NOMO-1 (cell line): ENCODE data around the gene CDH6.
"Not testable (repeated sequence)": the region's sequence is repeated elsewhere in the genome, so short reads cannot be mapped to it uniquely, and the experiment has no call there.

ENCODE experiments used
- DNase-seq, 2 experiments: peaks; one replicate each; lab custom pipeline; 2025; ENCODE audit not compliant: unreplicated experiment in 2 of 2; lab: John Stamatoyannopoulos, UW

The CDH6 gene

GRCh38 chr5:31322946-31323345, 129.5 kb downstream of the CDH6 start:
- no peak for DNase-seq

GRCh38 chr5:31324842-31325241, 131.4 kb downstream of the CDH6 start:
- no peak for DNase-seq

- DNase-seq, result no peak
These were observed 134.7 kb downstream of the CDH6 start for GRCh38 chr5:31328040-31328733.

- no peak for DNase-seq
These were observed 136.2 kb downstream of the CDH6 start for GRCh38 chr5:31329715-31330114.

GRCh38 chr5:31332160-31332559, 138.7 kb downstream of the CDH6 start:
- DNase-seq, result no peak

GRCh38 chr5:31333475-31333874, 140.0 kb downstream of the CDH6 start:
- no peak for DNase-seq

- DNase-seq, result no peak
These were observed 140.8 kb downstream of the CDH6 start for GRCh38 chr5:31334061-31334860.

- DNase-seq, result no peak
These were observed 142.0 kb downstream of the CDH6 start for GRCh38 chr5:31335456-31335855.

- no peak for DNase-seq
These were observed 150.5 kb downstream of the CDH6 start for GRCh38 chr5:31343946-31344345.

GRCh38 chr5:31346896-31347551, 153.5 kb downstream of the CDH6 start:
- no peak for DNase-seq

GRCh38 chr5:31347552-31347905, 154.0 kb downstream of the CDH6 start:
- DNase-seq, result no peak

- no peak for DNase-seq
These were observed 156.9 kb downstream of the CDH6 start for GRCh38 chr5:31350395-31350794.

GRCh38 chr5:31355337-31355736, 161.9 kb downstream of the CDH6 start:
- DNase-seq, result no peak

- no peak for DNase-seq
These were observed 163.6 kb downstream of the CDH6 start for GRCh38 chr5:31357038-31357437.

- no peak for DNase-seq
These were observed 166.4 kb downstream of the CDH6 start for GRCh38 chr5:31359839-31360238.

- DNase-seq, result no peak
These were observed 167.7 kb downstream of the CDH6 start for GRCh38 chr5:31361234-31361633.

- not testable (repeated sequence) for DNase-seq
These were observed 168.4 kb downstream of the CDH6 start for GRCh38 chr5:31361704-31362528.

- no peak for DNase-seq
These were observed 169.0 kb downstream of the CDH6 start for GRCh38 chr5:31362529-31362900.

GRCh38 chr5:31362931-31363568, 169.6 kb downstream of the CDH6 start:
- no peak for DNase-seq

GRCh38 chr5:31364881-31365636, 171.6 kb downstream of the CDH6 start:
- DNase-seq, result no peak
